ENCODE data around the gene ATP5MG.
"Not testable (repeated sequence)": the region's sequence is repeated elsewhere in the genome, so short reads cannot be mapped to it uniquely, and the experiment has no call there.

Gene ATP5MG

GRCh38 chr11:118401151-118401879 is at the start of gene ATP5MG:
Gene ATP5MG (plus strand): TSS chr11:118401606. CDS start chr11:118401666, 60 bp downstream.
- peak; percentile 89 for DNase-seq

DNA sequence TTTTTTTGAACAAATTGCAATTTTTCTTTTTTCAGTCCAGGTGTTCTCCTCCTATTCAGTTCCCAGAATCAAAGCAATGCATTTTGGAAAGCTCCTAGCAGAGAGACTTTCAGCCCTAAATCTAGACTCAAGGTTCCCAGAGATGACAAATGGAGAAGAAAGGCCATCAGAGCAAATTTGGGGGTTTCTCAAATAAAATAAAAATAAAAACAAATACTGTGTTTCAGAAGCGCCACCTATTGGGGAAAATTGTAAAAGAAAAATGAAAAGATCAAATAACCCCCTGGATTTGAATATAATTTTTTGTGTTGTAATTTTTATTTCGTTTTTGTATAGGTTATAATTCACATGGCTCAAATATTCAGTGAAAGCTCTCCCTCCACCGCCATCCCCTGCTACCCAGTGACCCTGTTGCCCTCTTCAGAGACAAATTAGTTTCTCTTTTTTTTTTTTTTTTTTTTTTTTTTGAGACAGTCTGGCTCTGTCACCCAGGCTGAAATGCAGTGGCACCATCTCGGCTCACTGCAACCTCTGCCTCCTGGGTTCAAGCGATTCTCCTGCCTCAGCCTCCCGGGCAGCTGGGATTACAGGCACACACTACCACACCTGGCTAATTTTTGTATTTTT is 48.2 kb upstream of the ATP5MG start:
- no peak for DNase-seq

GRCh38 chr11:118358071-118358470 is 43.3 kb upstream of the ATP5MG start:
- DNase-seq: no peak

DNA sequence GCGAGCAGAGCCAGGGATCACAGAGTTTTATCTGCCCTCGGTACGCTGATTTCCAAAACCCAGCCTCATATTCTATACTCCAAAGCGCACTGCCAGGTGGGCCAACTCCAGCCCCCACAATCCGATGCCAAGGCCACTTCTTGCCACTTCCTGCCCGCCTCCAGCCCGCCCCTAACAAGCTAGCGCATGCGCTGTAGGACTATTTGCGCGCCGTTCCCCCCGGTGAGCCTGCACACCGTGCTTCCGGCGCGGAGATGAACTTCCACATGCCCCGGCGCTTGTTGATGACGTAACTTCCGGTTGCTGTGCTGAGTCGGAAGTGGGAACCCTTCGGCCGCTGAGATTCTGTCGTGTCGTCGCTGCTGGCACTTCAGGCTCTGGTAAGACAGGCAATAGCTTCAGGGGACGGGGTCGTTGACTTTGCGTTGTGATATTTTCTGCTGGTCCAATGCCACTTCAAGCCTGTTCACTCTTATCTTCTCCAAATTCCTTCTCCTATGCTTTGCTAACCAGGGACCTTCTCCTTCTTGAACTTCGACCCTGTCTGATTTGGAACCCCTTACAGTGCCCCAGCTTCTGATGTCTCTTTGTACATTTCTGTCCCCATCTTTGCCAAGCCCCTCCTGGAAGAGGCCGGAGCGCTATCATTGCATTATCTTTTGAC is 42.0 kb upstream of the ATP5MG start, which contains the start of gene UBE4A:
Gene UBE4A (plus strand): TSS at position 306 of the 664 bp plus-strand sequence. CDS start 5,481 bp downstream, outside the sequence.
- DNase-seq: peak; percentile 99

DNA sequence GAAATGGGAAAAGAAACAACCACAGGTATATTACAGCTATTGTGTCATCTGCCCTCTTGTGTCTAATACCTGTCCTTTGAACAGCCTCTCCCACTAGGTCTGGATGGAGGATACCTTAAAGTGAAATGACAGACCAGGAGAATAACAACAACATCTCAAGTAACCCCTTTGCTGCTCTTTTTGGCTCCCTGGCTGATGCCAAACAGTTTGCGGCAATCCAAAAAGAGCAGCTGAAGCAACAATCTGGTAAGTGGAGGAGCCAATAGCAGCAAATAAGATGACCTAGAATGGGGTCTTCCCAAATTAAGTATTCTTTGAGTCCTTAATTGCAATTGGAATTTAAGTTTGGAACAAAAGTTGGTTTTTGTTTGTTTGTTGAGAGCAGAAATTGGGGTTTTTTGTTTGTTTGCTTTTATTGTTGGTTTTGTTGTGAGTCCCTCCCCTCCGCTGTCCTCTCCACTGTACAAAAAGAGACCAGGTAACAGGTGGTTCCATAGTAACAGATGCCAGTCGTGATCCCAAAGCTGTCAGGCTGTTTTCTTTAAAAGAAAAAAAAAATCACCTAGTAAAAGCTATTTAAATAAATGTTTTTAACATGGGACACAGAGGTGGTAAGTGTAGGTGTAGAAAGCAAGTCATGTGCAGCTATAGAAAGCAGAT is 36.3 kb upstream of the ATP5MG start:
- no peak for DNase-seq

DNA sequence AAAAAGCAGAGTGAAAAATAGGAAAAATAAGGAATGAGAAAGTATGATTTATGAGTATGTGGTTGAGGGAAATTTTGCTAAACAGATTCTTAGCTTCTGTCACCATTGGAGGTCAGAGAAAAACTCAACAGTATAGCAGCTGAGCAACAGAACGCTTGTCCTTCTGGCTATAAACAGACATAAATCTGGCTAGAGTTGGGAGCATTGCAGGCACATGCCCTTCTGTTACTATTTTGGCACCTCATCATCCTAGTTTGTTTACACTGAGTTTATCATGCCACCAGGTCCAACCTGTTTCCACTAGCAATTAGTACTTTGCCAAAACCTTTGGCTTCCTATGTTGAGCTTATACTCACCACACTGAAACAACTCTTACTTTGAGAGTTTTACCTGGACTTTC is 35.1 kb upstream of the ATP5MG start:
- DNase-seq: no peak

DNA sequence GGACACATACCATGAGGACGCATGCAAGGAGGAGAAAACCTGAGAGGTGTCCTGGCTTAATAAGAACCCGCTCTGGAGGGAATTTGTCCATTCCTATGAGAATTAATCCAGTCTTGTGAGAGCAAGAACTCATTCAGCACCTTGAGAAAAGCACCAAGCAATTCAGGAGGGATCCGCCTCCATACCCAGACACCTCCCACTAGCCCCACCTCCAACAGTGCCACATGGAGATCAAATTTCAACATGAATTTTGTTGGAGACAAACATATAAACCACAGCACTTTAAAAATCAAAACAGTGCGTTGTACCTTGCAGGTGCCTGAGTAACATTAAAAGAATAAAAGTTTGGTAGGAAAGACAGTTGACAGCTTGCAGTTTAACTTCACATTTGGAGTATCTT is 30.6 kb upstream of the ATP5MG start:
- no peak for DNase-seq

DNA sequence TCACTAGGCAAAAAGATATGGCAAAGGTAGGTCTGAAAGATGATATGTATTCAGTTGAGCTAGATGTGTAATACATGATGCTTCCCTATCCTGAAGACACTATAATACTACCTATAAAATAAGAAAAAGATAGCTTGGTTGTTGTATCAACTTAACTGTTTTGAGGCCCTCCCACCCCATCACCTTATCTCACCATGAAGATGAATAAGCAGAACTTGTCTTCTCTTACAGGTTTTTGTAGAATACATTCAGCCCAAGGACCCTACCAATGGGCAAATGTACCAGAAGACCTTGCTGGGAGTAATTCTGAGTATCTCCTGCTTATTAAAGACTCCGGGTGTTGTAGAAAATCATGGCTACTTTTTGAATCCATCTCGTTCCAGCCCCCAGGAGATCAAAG is 28.1 kb upstream of the ATP5MG start:
- DNase-seq: no peak

GRCh38 chr11:118373871-118374270 is 27.5 kb upstream of the ATP5MG start:
- DNase-seq: no peak

GRCh38 chr11:118374729-118375128 is 26.7 kb upstream of the ATP5MG start:
- DNase-seq: no peak

DNA sequence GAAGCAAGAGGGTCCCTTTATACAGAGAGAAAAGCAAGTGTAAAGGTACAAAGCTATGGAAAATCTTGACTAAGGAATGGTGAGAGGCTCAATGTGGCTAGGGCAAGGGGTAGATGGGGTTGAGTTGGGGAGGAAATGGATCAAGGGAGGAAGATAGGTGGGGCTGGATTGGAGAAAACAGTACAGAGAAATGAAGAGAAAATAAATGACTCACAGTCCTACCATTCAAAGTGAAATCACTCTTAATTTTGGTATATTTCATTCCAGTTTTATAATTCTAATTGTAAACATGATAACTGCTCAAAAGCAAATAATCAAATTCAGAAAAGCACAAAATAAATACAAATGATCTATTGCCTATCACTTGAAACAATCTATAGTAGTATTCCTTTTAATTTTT is 25.4 kb upstream of the ATP5MG start:
- DNase-seq: no peak

GRCh38 chr11:118379497-118379896 is 21.9 kb upstream of the ATP5MG start:
- DNase-seq: no peak

DNA sequence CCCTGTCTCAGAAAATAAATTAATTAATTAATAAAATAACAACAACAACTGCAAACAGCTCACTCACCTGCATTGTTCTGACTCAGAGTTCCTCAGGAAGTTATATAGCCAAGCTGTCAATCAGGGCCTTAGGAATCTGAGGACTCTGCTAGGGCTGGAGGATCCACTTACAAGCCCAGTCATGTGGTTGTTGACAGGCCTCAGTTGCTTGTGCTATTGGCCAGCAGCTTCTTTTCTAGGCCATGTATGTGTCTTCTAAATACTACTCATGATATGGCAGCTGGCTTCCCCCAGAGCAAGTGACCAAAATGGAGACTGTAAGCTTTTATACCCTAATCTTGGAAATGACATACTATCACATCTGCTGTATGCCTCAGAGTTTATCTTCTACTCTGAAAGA is 20.8 kb upstream of the ATP5MG start:
- DNase-seq: no peak

- DNase-seq: no peak
These were observed 18.5 kb upstream of the ATP5MG start for GRCh38 chr11:118382954-118383353.

DNA sequence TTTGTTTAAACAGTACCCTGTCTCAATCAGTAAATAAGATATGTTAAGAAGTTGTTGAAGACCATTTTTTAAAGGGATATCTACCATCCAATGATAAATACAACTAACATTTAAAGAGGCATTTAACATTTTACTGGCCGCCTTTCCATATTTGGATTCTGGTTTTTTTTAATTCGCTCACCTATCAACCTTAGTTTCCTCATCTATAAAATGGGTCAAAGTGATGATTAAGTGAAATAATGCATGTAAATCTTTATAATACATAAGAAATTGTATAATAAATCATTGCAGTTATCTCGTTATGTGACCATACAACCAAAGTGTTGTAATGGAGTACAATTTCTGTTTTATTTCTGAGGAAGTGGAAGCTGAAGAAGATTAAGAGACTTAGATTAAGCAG is 17.7 kb upstream of the ATP5MG start:
- no peak for DNase-seq

DNA sequence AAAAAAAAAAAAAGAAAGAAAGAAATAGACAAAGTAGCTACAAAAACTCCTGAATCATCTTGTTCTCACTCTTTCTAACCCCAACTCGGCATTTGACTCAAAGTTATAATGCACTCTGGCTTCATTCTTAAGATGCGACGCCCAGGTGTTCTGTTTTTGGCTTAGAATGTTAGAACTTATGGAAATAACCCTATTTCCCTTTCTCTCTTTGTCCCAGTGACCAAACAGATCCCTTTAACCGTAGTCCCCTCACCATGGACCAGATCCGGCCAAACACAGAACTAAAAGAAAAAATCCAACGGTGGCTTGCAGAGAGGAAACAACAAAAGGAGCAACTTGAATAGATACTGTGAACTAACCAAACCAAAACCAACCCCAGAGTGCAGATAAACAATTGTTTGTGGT is 5.3 kb upstream of the ATP5MG start:
- DNase-seq: no peak

- no peak for DNase-seq
These were observed 4.0 kb upstream of the ATP5MG start for GRCh38 chr11:118397448-118397847.

DNA sequence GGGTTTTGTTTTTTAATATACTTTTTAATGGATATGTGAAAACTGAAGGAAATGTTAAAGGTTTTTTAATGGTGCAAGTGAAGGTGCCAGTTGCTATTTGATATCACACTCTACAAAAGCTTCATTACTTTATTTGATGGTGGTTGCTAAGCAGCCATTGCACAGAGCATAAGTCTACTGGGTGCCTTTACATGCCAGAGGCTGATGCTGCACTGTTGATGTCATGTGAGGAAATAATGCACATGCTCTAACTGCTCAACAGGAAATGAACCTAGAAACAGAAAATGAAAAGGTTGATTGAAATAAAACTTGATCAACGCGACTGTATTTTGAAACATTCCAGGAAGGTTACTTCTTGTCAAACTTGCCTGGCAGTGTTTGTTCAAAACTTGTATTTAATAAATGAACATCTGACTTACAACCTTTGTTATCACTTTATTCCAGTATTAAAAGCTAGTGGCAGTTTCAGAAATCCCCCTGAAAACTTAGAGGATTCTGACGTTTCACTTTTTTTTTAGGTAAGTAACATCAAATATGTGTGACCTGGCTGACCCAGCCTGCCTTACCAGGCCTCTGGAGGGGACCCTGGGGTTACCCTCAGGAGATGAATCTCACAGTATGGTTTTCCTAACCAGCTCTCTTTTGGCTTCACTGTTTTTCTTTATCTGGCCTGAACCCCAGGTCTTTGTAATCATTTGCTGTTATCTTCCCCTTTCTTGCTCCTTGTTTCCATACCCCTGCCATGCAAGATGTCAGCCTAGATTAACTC is 2.4 kb upstream of the ATP5MG start:
- peak; percentile 15 for DNase-seq

DNA sequence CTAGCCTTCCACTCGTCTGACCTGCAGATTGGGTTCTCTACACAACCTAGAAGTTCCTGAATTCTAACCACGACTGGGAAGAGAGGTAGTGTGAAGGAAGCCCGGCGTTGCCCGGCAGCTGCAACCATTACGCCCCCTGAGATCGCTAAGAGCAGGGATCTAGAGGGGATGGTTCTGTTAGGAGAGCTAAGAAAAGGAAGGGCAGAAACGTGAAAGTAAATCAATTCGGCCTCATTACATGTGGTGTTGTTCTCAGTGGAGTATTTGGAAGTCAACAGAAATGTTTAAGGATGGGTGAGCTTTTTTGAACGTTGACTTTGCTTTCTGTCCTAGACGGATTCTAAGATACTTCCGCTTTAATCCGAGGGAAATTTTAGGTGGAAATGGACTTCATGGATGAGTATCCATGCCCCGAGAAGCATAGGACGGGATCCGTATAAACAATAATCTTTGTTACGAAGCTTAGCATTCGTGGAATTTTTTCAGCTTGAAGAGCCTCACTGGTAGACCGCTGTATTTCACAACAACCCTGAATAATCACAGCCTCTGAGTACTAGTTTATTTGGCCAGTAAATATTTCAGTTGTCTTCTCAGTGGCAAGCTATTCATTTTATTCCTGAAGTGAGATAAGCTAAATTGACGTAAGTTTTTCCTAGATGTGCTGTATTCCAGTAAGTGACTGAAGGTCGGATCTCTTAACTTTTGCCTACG is 629 bp downstream of the ATP5MG start:
- DNase-seq: no peak

DNA sequence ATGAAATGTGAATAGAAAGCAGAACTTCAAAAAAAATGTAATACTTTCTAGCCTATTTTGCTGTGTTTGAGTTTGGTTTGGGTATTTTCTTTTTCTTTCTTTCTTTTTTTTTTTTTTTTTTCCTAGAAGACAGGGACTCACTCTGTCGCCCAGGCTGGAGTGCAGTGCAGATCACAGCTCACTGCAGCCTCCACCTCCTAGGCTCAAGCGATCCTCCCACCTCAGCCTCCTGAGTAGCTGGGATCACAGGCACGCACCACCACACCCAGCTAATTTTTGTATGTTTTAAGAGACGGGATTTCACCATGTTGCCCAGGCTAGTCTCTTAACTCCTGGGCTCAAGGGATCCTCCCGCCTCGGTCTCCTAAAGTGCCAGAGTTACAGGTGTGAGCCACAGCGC is 1.2 kb downstream of the ATP5MG start:
- DNase-seq: not testable (repeated sequence)

GRCh38 chr11:118406599-118407166 is 5.3 kb downstream of the ATP5MG start:
- DNase-seq: no peak

Measured in activated T-cell treated with anti-CD3 and anti-CD28 coated beads for 4 hours (primary cell).